Stimulated activated naive B cell treated with anti-CD40 and anti-IgM and Interleukin-4, amounts not matched to agents 10 μg/mL and 1 μg/mL and 100 μg/mL, for 72 hours (primary cell): Measurements from ENCODE around the gene FHAD1.

Source experiments
- ATAC-seq, 2 donors: fragments of 150-1000 bp; cut with Tn5 transposase; replicated peaks; 2 replicates each; pipeline ENCODE4 v1.10.0; 2021; ENCODE audit warnings: moderate library complexity in 1 of 2
- DNase-seq: peaks from one replicate; pipeline ENCODE4 v3.0.0; 2021
- H3K27ac Mint-ChIP-seq: one replicate; pipeline ENCODE4 v1.8.0; 2022; ENCODE audit warnings: mild to moderate bottlenecking, mixed read lengths
- H3K27me3 Mint-ChIP-seq, 2 donors: one replicate each; pipeline ENCODE4 v1.8.0; 2022; ENCODE audit warnings: mixed read lengths in 2 of 2
- H3K36me3 Mint-ChIP-seq, 2 donors: one replicate each; pipeline ENCODE4 v1.8.0; 2022; ENCODE audit warnings: mixed read lengths in 2 of 2, mild to moderate bottlenecking in 1 of 2
- H3K4me1 Mint-ChIP-seq, 2 donors: one replicate each; pipeline ENCODE4 v1.8.0; 2022; ENCODE audit warnings: mixed read lengths in 2 of 2, mild to moderate bottlenecking in 1 of 2
- H3K4me3 Mint-ChIP-seq, 2 donors: one replicate each; pipeline ENCODE4 v1.8.0; 2022; ENCODE audit warnings: mild to moderate bottlenecking in 2 of 2, mixed read lengths in 2 of 2, moderate library complexity in 1 of 2
- H3K9me3 Mint-ChIP-seq, 2 donors: one replicate each; pipeline ENCODE4 v1.8.0; 2022; ENCODE audit warnings: mixed read lengths in 2 of 2, mild to moderate bottlenecking in 1 of 2

FHAD1 gene

GRCh38 chr1:15334995-15335394 lies 88.0 kb downstream of the FHAD1 start:
- Mint-ChIP-seq H3K4me1 (no peaks in the 10 kb centered on the region), H3K27me3 (peaks cover 39 to 44% of the 10 kb centered on the region in 2 donors), H3K9me3 (no peaks in the 10 kb centered on the region), H3K27ac (no peak overlapping the region), H3K4me3 (no peak overlapping the region), H3K36me3 (no peaks in the 10 kb centered on the region)
- no peak for ATAC-seq
- DNase-seq = no peak

GRCh38 chr1:15336866-15337265 lies 89.8 kb downstream of the FHAD1 start:
- DNase-seq (no peak), ATAC-seq (no peak)
- Mint-ChIP-seq H3K27me3 (peaks cover 31 to 34% of the 10 kb centered on the region in 2 donors), H3K4me1 (no peaks in the 10 kb centered on the region), H3K36me3 (no peaks in the 10 kb centered on the region), H3K27ac (no peak overlapping the region), H3K9me3 (no peaks in the 10 kb centered on the region), H3K4me3 (no peak overlapping the region)

- H3K9me3 Mint-ChIP-seq = no peaks in the 10 kb centered on the region
- no peak overlapping the region for H3K27ac Mint-ChIP-seq
- no peak for DNase-seq
- peaks cover 34 to 36% of the 10 kb centered on the region in 2 donors for H3K27me3 Mint-ChIP-seq
- ATAC-seq = no peak
- no peaks in the 10 kb centered on the region for H3K4me1 Mint-ChIP-seq
- H3K4me3 Mint-ChIP-seq = no peak overlapping the region
- H3K36me3 Mint-ChIP-seq = no peaks in the 10 kb centered on the region
These were observed 90.8 kb downstream of the FHAD1 start for GRCh38 chr1:15337656-15338402.

GRCh38 chr1:15339570-15339969 lies 92.5 kb downstream of the FHAD1 start:
- no peaks in the 10 kb centered on the region for H3K36me3 Mint-ChIP-seq
- H3K27me3 Mint-ChIP-seq = peaks cover 45 to 52% of the 10 kb centered on the region in 2 donors
- H3K4me3 Mint-ChIP-seq = no peak overlapping the region
- no peak overlapping the region for H3K27ac Mint-ChIP-seq
- ATAC-seq = no peak
- no peaks in the 10 kb centered on the region for H3K9me3 Mint-ChIP-seq
- DNase-seq = no peak
- peaks cover 0 to 8% of the 10 kb centered on the region in 2 donors for H3K4me1 Mint-ChIP-seq

- no peak overlapping the region for H3K27ac Mint-ChIP-seq
- DNase-seq (no peak), ATAC-seq (no peak)
- no peak overlapping the region for H3K4me3 Mint-ChIP-seq
- peaks cover 51 to 63% of the 10 kb centered on the region in 2 donors for H3K27me3 Mint-ChIP-seq
- no peaks in the 10 kb centered on the region for H3K36me3 Mint-ChIP-seq
- peaks cover 6 to 25% of the 10 kb centered on the region in 2 donors for H3K4me1 Mint-ChIP-seq
- H3K9me3 Mint-ChIP-seq = no peaks in the 10 kb centered on the region
These were observed 94.2 kb downstream of the FHAD1 start for GRCh38 chr1:15341228-15341627.

- ATAC-seq (no peak), DNase-seq (no peak)
- Mint-ChIP-seq H3K27me3 (peaks cover 45 to 57% of the 10 kb centered on the region in 2 donors), H3K4me1 (peaks cover 6 to 27% of the 10 kb centered on the region in 2 donors), H3K27ac (no peak overlapping the region), H3K4me3 (no peak overlapping the region), H3K36me3 (no peaks in the 10 kb centered on the region), H3K9me3 (no peaks in the 10 kb centered on the region)
These were observed 94.8 kb downstream of the FHAD1 start for GRCh38 chr1:15341634-15342407.

- ATAC-seq = no peak
- Mint-ChIP-seq H3K27me3 (peaks cover 46 to 51% of the 10 kb centered on the region in 2 donors), H3K4me1 (peaks cover 6 to 34% of the 10 kb centered on the region in 2 donors), H3K9me3 (no peaks in the 10 kb centered on the region), H3K4me3 (no peak overlapping the region), H3K36me3 (no peaks in the 10 kb centered on the region), H3K27ac (no peak overlapping the region)
- no peak for DNase-seq
These were observed 95.5 kb downstream of the FHAD1 start for GRCh38 chr1:15342408-15342967.

GRCh38 chr1:15343099-15343498 lies 96.1 kb downstream of the FHAD1 start:
- H3K27ac Mint-ChIP-seq = no peak overlapping the region
- no peak for ATAC-seq
- no peak for DNase-seq
- H3K4me3 Mint-ChIP-seq = no peak overlapping the region
- no peaks in the 10 kb centered on the region for H3K9me3 Mint-ChIP-seq
- H3K27me3 Mint-ChIP-seq = peaks cover 45 to 47% of the 10 kb centered on the region in 2 donors
- no peaks in the 10 kb centered on the region for H3K36me3 Mint-ChIP-seq
- H3K4me1 Mint-ChIP-seq = peaks cover 6 to 38% of the 10 kb centered on the region in 2 donors

- Mint-ChIP-seq H3K36me3 (no peaks in the 10 kb centered on the region), H3K4me3 (no peak overlapping the region), H3K27me3 (peaks cover 39 to 40% of the 10 kb centered on the region in 2 donors), H3K4me1 (peaks cover 6 to 38% of the 10 kb centered on the region in 2 donors), H3K9me3 (no peaks in the 10 kb centered on the region), H3K27ac (no peak overlapping the region)
- DNase-seq (no peak), ATAC-seq (no peak)
These were observed 96.7 kb downstream of the FHAD1 start for GRCh38 chr1:15343729-15344128.

- Mint-ChIP-seq H3K4me1 (peaks cover 6 to 38% of the 10 kb centered on the region in 2 donors), H3K4me3 (no peak overlapping the region), H3K36me3 (no peaks in the 10 kb centered on the region), H3K27me3 (peaks cover 38 to 40% of the 10 kb centered on the region in 2 donors), H3K27ac (no peak overlapping the region), H3K9me3 (no peaks in the 10 kb centered on the region)
- no peak for ATAC-seq
- no peak for DNase-seq
These were observed 97.4 kb downstream of the FHAD1 start for GRCh38 chr1:15344380-15344779.

GRCh38 chr1:15344800-15345704 lies 98.0 kb downstream of the FHAD1 start:
- H3K36me3 Mint-ChIP-seq = no peaks in the 10 kb centered on the region
- peaks cover 6 to 38% of the 10 kb centered on the region in 2 donors for H3K4me1 Mint-ChIP-seq
- H3K27ac Mint-ChIP-seq = no peak overlapping the region
- H3K9me3 Mint-ChIP-seq = no peaks in the 10 kb centered on the region
- H3K4me3 Mint-ChIP-seq = no peak overlapping the region
- DNase-seq = no peak
- ATAC-seq = no peak
- peaks cover 40 to 42% of the 10 kb centered on the region in 2 donors for H3K27me3 Mint-ChIP-seq

- peaks cover 6 to 38% of the 10 kb centered on the region in 2 donors for H3K4me1 Mint-ChIP-seq
- H3K27me3 Mint-ChIP-seq = peaks cover 48 to 49% of the 10 kb centered on the region in 2 donors
- no peak overlapping the region for H3K4me3 Mint-ChIP-seq
- H3K27ac Mint-ChIP-seq = no peak overlapping the region
- H3K36me3 Mint-ChIP-seq = no peaks in the 10 kb centered on the region
- DNase-seq = peak; percentile 11
- no peaks in the 10 kb centered on the region for H3K9me3 Mint-ChIP-seq
- ATAC-seq = peak; percentile 92 to 93
These were observed 98.8 kb downstream of the FHAD1 start for GRCh38 chr1:15345705-15346345.

GRCh38 chr1:15346346-15347030 lies 99.5 kb downstream of the FHAD1 start:
- no peaks in the 10 kb centered on the region for H3K36me3 Mint-ChIP-seq
- H3K4me3 Mint-ChIP-seq = no peak overlapping the region
- ATAC-seq (no peak), DNase-seq (no peak)
- no peak overlapping the region for H3K27ac Mint-ChIP-seq
- H3K9me3 Mint-ChIP-seq = no peaks in the 10 kb centered on the region
- peaks cover 6 to 38% of the 10 kb centered on the region in 2 donors for H3K4me1 Mint-ChIP-seq
- peaks cover 51% of the 10 kb centered on the region in 2 donors for H3K27me3 Mint-ChIP-seq
